Sigmoid colon (tissue), 4 donors: ENCODE results near the gene MIF4GD.

Experiments used
- POLR2A ChIP-seq, 2 donors: fragments of 450-650 bp; IDR thresholded peaks; one replicate each; pipeline ENCODE4 v1.6.1; 2016; ENCODE audit warnings: antibody characterized with exemption in 2 of 2, mild to moderate bottlenecking in 2 of 2, moderate library complexity in 2 of 2
- POLR2AphosphoS5 ChIP-seq, 4 donors: sonication (generic); formaldehyde crosslinking; IDR thresholded peaks; one replicate each; pipeline ENCODE4 v1.6.1; 2017; ENCODE audit warnings: antibody characterized with exemption in 4 of 4
- TF ChIP-seq, protein P1 (sequence below), 4 experiments: fragments of 450-650 bp in 3 of 4; fragments of 200-600 bp in 1 of 4; IDR thresholded peaks; one replicate each; pipeline ENCODE4 v1.5.1; 2016 to 2019; ENCODE audit warnings: antibody characterized with exemption in 4 of 4, mild to moderate bottlenecking in 3 of 4, moderate library complexity in 2 of 4

GRCh38 chr17:75288359-75288758 is 17.3 kb upstream of the MIF4GD start:
- no peak for TF ChIP-seq POLR2A (IDR thresholded peaks at IDR 0.05)
- TF ChIP-seq, protein P1, sequence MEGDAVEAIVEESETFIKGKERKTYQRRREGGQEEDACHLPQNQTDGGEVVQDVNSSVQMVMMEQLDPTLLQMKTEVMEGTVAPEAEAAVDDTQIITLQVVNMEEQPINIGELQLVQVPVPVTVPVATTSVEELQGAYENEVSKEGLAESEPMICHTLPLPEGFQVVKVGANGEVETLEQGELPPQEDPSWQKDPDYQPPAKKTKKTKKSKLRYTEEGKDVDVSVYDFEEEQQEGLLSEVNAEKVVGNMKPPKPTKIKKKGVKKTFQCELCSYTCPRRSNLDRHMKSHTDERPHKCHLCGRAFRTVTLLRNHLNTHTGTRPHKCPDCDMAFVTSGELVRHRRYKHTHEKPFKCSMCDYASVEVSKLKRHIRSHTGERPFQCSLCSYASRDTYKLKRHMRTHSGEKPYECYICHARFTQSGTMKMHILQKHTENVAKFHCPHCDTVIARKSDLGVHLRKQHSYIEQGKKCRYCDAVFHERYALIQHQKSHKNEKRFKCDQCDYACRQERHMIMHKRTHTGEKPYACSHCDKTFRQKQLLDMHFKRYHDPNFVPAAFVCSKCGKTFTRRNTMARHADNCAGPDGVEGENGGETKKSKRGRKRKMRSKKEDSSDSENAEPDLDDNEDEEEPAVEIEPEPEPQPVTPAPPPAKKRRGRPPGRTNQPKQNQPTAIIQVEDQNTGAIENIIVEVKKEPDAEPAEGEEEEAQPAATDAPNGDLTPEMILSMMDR (IDR thresholded peaks at IDR 0.05): no peak
- no peak for TF ChIP-seq POLR2AphosphoS5 (IDR thresholded peaks at IDR 0.05)
